Measurements from ENCODE around the gene FAHD1.

The FAHD1 gene

GRCh38 chr16:1786242-1787055 is 40.6 kb upstream of the FAHD1 start:
- DNase-seq (ENCODE audit: low spot score), result no peak
- no peak for TF ChIP-seq CTCF (IDR thresholded peaks at IDR 0.05)

GRCh38 chr16:1787056-1787321 is 40.0 kb upstream of the FAHD1 start:
- Histone ChIP-seq H3K27ac (no peak overlapping the region), H3K4me3 (no peak overlapping the region)
- DNase-seq (ENCODE audit: low spot score), result no peak
- no peak for TF ChIP-seq CTCF (IDR thresholded peaks at IDR 0.05)

More at GRCh38 chr16:1786242-1787055, 40.6 kb upstream of the FAHD1 start:
- H3K27ac ChIP-seq, result no peak overlapping the region
- no peak overlapping the region for H3K4me3 ChIP-seq

GRCh38 chr16:1787322-1788094 is 39.5 kb upstream of the FAHD1 start:
- DNase-seq (ENCODE audit: low spot score), result no peak
- no peak for TF ChIP-seq CTCF (IDR thresholded peaks at IDR 0.05)
- H3K4me3 ChIP-seq, result no peak overlapping the region
- no peak overlapping the region for H3K27ac ChIP-seq

DNA sequence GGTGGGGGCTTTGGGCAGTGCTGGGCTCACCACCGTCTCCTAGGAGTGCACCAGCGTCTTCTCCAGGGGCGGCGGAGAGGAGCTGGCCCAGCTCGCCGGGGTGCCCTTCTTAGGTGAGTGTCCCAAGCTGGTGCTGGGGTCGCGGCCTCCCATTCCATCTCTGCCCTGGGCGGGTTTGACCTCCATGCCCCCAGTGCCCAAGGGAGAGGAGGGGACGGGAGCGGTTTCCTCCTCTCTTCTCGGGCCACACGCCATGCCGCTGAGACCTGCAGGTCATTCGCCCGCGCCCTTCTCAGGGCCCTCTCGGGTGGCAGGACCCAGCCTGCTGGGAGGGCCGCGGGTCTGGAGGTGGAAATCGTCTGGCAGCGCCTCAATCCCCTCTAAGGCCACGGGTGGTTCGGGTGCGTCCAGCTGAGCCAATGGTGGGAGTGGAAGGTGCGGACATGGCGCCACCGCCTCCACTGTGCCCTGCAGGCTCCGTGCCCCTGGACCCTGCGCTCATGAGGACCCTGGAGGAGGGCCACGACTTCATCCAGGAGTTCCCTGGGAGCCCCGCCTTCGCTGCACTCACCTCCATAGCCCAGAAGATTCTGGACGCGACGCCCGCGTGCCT is 38.8 kb upstream of the FAHD1 start:
- no peak for DNase-seq (ENCODE audit: low spot score)
- Histone ChIP-seq H3K4me3 (no peak overlapping the region), H3K27ac (no peak overlapping the region)
- no peak for TF ChIP-seq CTCF (IDR thresholded peaks at IDR 0.05)

DNA sequence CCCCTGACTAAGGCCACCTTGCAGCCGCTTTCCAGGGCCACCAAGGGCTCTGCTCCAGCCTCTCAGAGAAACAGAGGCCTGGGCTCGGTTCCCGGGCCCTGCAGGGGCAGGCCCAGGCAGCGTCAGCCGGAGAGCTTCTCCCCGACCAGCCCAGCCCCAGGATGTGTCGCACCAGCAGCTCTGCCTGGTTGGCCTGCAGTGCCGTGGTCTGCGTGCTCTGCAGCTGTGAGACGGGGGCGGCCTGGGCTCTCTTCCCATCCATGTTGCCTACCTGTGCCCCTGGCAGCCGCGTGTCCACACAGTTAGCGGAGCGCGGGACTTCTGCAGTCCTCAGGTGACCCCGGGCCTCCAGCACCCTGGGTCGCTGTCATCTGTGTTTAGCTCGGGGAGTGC is 38.3 kb upstream of the FAHD1 start:
- Histone ChIP-seq H3K27ac (no peak overlapping the region), H3K4me3 (no peak overlapping the region)
- no peak for TF ChIP-seq CTCF (IDR thresholded peaks at IDR 0.05)
- DNase-seq (ENCODE audit: low spot score), result no peak

DNA sequence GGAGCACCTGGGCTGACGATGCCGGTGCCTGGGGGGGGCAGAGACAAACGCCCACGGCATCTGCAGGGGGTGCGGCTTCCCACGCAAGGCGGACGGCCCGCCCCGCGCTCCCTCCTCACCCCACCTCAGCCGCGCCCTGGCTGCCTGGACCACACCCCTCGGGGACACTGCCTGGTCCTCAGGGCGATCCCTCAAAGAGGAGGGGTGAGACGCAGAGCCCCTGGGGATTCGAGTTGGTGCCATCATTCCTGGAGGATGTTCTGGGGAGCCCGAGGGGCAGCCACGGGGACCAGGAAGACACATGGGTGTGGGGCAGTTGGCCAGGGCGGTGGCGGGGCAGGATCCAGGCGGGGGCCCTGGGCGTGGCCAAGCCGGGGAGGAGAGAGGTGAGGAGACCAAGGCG is 37.4 kb upstream of the FAHD1 start:
- Histone ChIP-seq H3K27ac (no peak overlapping the region), H3K4me3 (no peak overlapping the region)
- no peak for TF ChIP-seq CTCF (IDR thresholded peaks at IDR 0.05)
- DNase-seq (ENCODE audit: low spot score), result no peak
